Testis (tissue), 2 donors: ENCODE measurements around the gene UCN.
"Not testable (repeated sequence)": the region's sequence is repeated elsewhere in the genome, so short reads cannot be mapped to it uniquely, and the experiment has no call there.

Source experiments
- POLR2A ChIP-seq: fragments of 450-650 bp; IDR thresholded peaks from one replicate; pipeline ENCODE4 v1.6.1; 2017; ENCODE audit warnings: antibody characterized with exemption, mild to moderate bottlenecking, moderate library complexity
- TF ChIP-seq, protein P1 (sequence below), 3 experiments: fragments of 450-650 bp in 2 of 3; fragments of 200-600 bp in 1 of 3; sonication (generic) in 1 of 3; IDR thresholded peaks; one replicate each; pipeline ENCODE4 v1.5.1; 2016 to 2019; ENCODE audit warnings: antibody characterized with exemption in 3 of 3, mild to moderate bottlenecking in 2 of 3, moderate library complexity in 1 of 3

GRCh38 chr2:27319839-27320238 is 11.6 kb upstream of the UCN start:
- TF ChIP-seq, protein P1, sequence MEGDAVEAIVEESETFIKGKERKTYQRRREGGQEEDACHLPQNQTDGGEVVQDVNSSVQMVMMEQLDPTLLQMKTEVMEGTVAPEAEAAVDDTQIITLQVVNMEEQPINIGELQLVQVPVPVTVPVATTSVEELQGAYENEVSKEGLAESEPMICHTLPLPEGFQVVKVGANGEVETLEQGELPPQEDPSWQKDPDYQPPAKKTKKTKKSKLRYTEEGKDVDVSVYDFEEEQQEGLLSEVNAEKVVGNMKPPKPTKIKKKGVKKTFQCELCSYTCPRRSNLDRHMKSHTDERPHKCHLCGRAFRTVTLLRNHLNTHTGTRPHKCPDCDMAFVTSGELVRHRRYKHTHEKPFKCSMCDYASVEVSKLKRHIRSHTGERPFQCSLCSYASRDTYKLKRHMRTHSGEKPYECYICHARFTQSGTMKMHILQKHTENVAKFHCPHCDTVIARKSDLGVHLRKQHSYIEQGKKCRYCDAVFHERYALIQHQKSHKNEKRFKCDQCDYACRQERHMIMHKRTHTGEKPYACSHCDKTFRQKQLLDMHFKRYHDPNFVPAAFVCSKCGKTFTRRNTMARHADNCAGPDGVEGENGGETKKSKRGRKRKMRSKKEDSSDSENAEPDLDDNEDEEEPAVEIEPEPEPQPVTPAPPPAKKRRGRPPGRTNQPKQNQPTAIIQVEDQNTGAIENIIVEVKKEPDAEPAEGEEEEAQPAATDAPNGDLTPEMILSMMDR (IDR thresholded peaks at IDR 0.05), result not testable (repeated sequence)
- not testable (repeated sequence) for TF ChIP-seq POLR2A
